SJCRH30 (cell line): ENCODE results near the gene SLC1A7. TPM values are rescaled to one million over a fixed set of nuclear protein-coding genes. Genes with fewer than 3 reads are reported as not detected.

Source experiments
- DNase-seq, 2 experiments: peaks; one replicate each; pipeline ENCODE4 v3.0.0-alpha.2; 2015 to 2020
- H3K27ac ChIP-seq: fragments of 250-450 bp; sonication (Bioruptor Pico); 2 replicates; pipeline ENCODE4 v1.5.1; 2020; ENCODE audit warnings: mild to moderate bottlenecking, moderate library complexity
- H3K27me3 ChIP-seq: fragments of 250-450 bp; sonication (Bioruptor Pico); 2 replicates; pipeline ENCODE4 v1.5.1; 2020; ENCODE audit warnings: mild to moderate bottlenecking, moderate library complexity
- H3K36me3 ChIP-seq: fragments of 250-450 bp; sonication (Bioruptor Pico); 2 replicates; pipeline ENCODE4 v1.5.1; 2020; ENCODE audit warnings: mild to moderate bottlenecking, moderate library complexity
- H3K4me1 ChIP-seq: fragments of 250-450 bp; sonication (Bioruptor Pico); 2 replicates; pipeline ENCODE4 v1.5.1; 2020; ENCODE audit warnings: mild to moderate bottlenecking, moderate library complexity
- H3K4me3 ChIP-seq: fragments of 250-450 bp; sonication (Bioruptor Pico); 2 replicates; pipeline ENCODE4 v1.5.1; 2020; ENCODE audit warnings: mild to moderate bottlenecking, moderate library complexity
- H3K9me3 ChIP-seq: fragments of 250-450 bp; sonication (Bioruptor Pico); replicated peaks from 2 replicates; pipeline ENCODE4 v1.5.1; 2020; ENCODE audit warnings: mild to moderate bottlenecking, moderate library complexity
- total RNA-seq: library from RNA; depleted of rRNA; stranded (reverse); fragments of >200 nt; shearing (Covaris generic); gene quantifications from 2 replicates; pipeline ENCODE4 v1.2.3, GENCODE V29; 2014

The SLC1A7 gene
- total RNA-seq, 1 experiment from 2014 or later = 0.04 TPM

DNA sequence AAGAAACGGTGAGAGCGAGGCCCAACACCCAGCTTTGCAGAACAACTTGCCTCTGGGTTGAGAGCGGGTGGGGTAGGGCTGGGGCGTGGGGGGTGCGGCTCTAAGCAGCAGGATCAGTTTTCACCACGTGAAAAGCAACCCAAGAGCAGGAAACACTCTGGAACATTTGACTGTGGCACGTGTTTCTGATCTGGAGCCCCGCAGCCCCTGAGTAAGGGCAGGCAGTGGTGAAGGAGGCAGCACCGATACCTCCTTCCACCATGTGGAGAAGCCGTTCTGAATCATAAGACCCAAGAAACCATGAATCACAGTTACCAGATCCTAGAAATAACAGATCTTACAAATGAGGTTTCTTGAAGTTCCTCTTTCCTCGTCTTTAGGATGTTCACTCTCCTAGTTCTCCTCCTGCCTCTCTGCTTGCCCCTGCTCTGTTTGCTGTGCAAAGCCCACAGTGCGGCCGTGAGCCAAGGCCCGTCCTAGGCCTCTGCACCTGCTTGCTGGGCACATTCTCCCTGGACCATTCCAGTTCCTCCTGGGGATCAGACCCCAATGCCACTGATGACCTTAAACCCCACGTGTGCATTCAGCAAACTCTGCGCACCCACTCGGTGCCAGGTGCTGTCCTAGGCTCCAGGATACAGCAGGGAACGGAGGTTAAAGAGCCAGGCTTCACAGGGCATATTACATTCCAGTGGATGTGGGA lies 31.9 kb downstream of the SLC1A7 start:
- Histone ChIP-seq H3K27ac (no peak overlapping the region), H3K4me1 (peaks cover 30% of the 10 kb centered on the region)

DNA sequence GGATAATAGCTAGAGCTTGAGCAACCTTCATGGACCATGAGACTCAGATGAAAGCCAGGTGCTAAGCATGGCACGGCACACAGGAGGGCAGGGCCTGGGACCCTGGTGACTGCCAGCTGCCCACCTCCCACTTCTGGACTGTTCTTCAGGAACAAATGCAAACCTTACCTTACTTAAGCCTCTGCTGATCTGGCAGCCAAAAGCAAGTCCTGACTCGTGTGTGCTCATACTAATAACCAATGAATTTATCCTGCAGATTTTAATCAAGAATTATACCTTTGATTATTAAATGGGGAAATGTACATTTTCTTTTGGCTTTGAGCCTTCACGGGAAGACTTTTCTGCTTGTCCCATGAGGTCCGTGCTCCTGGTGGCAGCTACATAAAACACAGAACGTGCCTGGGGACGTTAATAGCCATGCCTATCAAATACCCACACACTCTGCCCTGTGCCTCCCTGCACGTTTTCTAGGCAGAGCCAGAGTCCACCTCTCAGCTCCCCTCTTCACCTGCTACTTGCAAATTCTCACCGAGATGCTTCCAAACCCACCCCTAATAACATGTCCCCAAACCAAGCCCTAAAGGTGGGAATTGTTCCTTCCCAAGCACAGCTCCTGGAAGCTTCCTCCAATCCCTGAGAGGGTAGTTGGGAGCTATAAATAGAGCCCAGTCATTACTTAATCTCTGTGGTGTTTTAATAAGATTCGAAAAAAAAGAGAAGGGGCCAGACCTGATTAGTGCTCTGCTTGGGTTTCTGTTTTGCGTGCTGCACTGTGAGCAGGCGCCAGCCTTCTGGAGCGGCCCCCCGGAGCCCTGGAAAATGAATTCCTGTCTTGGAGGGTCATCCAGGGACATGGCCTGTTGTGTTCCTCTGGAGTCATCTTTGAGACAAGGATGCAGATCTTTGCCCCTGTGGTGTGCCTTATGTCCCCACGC lies 33.5 kb downstream of the SLC1A7 start:
- Histone ChIP-seq H3K27ac (no peak overlapping the region), H3K36me3 (no peaks in the 10 kb centered on the region), H3K4me3 (no peak overlapping the region), H3K9me3 (no peaks in the 10 kb centered on the region), H3K4me1 (peaks cover 34% of the 10 kb centered on the region), H3K27me3 (peaks cover 8% of the 10 kb centered on the region; the same call in 1 of the 2 replicates)
- DNase-seq = no peak

More for the DNA sequence above, 31.9 kb downstream of the SLC1A7 start:
- H3K27me3 ChIP-seq = peaks cover 8% of the 10 kb centered on the region; the same call in 1 of the 2 replicates
- no peaks in the 10 kb centered on the region for H3K36me3 ChIP-seq
- H3K4me3 ChIP-seq = no peak overlapping the region
- DNase-seq = no peak
- H3K9me3 ChIP-seq = no peaks in the 10 kb centered on the region

DNA sequence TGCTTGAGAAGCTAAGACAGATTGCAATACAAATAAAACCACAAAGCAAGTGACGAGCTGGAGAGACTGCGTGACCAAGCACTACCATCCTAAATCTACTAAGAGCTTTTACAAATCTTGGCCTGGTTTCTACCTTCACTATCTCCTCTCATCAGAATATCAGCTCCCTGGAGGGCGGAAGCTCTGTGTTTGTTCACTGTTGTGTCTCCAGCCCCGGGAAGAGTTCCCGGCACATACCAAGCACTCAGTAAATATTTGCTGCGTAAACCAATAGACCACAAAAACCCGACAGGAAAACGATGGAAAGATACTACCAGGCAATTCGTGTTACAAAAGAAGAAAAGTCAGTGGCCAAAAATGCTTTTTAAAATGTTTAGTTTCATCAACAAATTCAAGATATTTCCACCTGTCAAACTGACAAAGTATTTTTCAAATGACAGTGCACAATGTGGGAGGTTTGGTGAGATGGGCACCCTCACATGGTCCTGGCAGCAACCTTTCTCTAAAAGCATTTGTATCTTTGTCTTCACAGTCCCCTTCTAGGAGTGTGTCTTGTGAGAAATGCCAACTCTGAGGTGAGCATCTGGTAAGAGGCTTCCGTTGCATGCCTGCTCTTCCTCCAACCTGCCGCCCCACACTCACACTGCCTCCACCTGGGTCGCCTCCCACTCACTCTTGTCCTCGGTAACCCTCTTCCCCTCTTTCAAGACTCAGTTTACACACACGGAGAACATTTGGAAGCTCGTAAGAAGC lies 34.7 kb downstream of the SLC1A7 start:
- Histone ChIP-seq H3K4me3 (no peak overlapping the region), H3K27me3 (peaks cover 8% of the 10 kb centered on the region; the same call in 1 of the 2 replicates), H3K4me1 (peaks cover 34% of the 10 kb centered on the region), H3K27ac (no peak overlapping the region), H3K9me3 (no peaks in the 10 kb centered on the region), H3K36me3 (no peaks in the 10 kb centered on the region)
- no peak for DNase-seq

DNA sequence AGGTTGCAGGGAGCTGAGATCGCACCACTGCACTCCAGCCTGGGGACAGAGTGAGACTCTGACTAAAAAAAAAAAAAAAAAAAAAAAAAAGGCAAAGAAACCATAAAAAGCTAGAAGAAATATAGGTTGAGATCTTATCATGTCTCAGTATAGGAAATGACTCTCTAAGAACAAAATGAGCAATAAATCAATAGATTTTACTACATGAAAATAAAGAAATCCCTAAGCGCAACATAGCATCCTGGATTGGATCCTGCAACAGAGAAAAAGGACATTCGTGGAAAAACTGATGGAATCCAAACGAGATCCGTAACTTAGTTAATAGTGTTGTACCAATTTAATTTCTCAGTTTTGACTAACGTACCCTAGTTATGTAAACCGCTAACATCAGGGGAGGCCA lies 35.3 kb downstream of the SLC1A7 start:
- Histone ChIP-seq H3K36me3 (no peaks in the 10 kb centered on the region), H3K4me1 (peaks cover 34% of the 10 kb centered on the region), H3K27me3 (peaks cover 8% of the 10 kb centered on the region; the same call in 1 of the 2 replicates), H3K4me3 (no peak overlapping the region), H3K27ac (no peak overlapping the region), H3K9me3 (no peaks in the 10 kb centered on the region)
- no peak for DNase-seq

DNA sequence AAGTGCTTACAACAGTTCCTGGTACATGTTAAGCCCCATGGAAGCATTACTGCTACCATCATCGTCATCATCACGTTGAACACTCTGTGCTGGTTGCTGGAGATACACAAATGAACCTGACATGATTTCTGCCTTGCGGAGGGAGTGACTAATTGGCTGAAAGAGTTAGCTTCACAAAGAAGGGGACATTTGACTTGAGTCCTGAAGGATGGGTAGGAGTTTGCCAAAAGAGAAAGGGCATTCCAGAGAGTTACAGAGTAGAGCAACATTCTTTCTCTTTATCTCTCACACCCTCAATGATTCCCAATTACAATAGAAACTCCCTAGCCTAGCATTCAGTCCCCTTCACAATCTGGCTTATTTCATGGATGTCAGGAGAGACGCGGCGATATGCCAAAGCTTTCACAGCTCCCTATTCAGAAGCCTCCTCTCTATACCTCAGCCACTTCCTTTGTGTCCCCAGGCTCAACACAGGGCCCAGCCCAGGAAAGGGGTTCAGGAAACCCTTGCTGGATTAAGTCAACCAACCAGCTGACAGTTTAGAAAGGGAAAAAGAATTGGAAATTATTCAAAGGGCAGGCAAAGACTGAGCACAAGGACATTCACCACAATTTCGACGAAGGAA lies 38.0 kb downstream of the SLC1A7 start:
- H3K36me3 ChIP-seq = no peaks in the 10 kb centered on the region
- H3K9me3 ChIP-seq = peaks cover 12% of the 10 kb centered on the region; the same call in 1 of the 2 replicates
- H3K27ac ChIP-seq = no peak overlapping the region
- 0 out of 2 replicates have a peak, but pooled peaks cover 4% of the 10 kb centered on the region for H3K27me3 ChIP-seq
- peaks cover 16% of the 10 kb centered on the region for H3K4me1 ChIP-seq
- no peak for DNase-seq
- no peak overlapping the region for H3K4me3 ChIP-seq

DNA sequence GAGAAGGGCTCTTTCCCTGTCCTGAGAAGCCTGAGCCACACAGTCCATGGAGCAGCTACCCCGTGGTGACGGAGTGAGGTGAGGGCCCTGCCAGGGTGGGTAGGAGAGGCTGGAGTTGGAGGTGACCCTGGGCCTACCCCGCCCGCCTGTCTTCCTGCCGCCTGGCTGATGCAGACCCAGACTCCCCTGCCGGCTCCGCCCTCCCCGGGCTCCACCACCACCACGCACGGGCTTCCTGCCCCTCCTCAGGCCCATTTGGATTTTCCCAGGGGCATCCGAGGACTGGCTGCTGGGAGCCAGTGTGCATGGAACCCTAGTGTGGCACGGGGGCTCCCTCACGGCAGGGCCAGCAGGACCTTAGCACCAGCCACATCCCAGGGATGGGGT lies 47.9 kb downstream of the SLC1A7 start:
- no peaks in the 10 kb centered on the region for H3K36me3 ChIP-seq
- no peaks in the 10 kb centered on the region for H3K27me3 ChIP-seq
- no peak overlapping the region for H3K27ac ChIP-seq
- peaks cover 6% of the 10 kb centered on the region for H3K4me1 ChIP-seq
- no peak for DNase-seq
- no peak overlapping the region for H3K4me3 ChIP-seq
- H3K9me3 ChIP-seq = peaks cover 7% of the 10 kb centered on the region; the same call in 1 of the 2 replicates

DNA sequence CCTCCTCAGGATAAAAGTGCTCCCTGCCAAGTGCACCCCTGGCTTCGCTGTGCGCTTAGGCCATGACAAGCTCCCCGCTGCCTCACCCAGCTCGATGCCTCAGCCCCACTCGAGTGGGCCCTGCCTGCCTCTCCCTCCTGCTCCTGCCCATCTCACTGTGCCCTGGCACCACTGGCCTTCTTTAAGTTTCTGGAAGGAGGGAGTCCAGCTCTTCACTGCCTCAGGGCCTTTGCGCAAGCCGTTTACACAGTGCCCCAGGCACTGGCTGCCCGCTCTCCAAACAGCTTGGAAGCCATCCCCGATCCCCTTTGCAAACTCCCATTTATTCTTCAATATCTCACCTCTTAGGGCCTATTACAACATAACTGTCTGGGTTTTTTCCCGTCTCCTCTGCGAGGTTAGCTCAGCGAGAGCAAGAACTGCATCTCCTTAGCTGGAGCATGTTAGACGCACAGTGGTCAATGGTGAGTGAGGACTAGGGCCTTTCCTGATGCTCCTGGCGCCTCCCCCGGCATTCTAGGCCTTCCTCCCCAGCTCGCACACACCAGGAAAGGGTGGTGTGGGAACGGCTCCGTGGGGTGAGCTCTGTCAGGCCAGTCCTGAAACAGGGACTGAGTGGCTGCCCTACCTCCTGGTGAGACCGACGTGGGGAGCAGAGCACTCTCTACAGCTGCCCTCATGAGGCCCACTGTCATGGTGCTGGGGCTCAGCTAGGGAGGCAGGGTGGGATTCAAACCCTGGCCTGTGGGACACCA lies 48.5 kb downstream of the SLC1A7 start:
- H3K4me1 ChIP-seq = peaks cover 12% of the 10 kb centered on the region
- peaks cover 7% of the 10 kb centered on the region; the same call in 1 of the 2 replicates for H3K9me3 ChIP-seq
- no peak overlapping the region for H3K27ac ChIP-seq
- H3K27me3 ChIP-seq = no peaks in the 10 kb centered on the region
- H3K36me3 ChIP-seq = no peaks in the 10 kb centered on the region
- no peak for DNase-seq
- H3K4me3 ChIP-seq = no peak overlapping the region

DNA sequence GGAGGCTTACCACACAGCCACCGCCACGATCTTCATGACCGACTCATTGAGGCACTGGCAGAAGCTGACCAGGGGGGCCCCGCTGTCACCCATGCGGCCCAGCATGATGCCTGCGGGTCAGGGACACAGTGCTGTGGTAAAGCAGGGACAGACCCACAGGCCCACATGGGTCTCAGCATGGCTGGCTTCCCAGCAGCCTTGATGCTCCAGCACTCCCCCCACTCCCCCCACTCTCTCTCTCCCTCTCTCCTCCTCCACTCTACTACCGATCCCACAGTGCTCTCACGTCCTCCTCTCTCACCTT lies 49.0 kb downstream of the SLC1A7 start:
- Histone ChIP-seq H3K27me3 (no peaks in the 10 kb centered on the region), H3K9me3 (peaks cover 7% of the 10 kb centered on the region; the same call in 1 of the 2 replicates), H3K4me1 (peaks cover 17% of the 10 kb centered on the region), H3K27ac (no peak overlapping the region), H3K36me3 (no peaks in the 10 kb centered on the region), H3K4me3 (no peak overlapping the region)
- no peak for DNase-seq

DNA sequence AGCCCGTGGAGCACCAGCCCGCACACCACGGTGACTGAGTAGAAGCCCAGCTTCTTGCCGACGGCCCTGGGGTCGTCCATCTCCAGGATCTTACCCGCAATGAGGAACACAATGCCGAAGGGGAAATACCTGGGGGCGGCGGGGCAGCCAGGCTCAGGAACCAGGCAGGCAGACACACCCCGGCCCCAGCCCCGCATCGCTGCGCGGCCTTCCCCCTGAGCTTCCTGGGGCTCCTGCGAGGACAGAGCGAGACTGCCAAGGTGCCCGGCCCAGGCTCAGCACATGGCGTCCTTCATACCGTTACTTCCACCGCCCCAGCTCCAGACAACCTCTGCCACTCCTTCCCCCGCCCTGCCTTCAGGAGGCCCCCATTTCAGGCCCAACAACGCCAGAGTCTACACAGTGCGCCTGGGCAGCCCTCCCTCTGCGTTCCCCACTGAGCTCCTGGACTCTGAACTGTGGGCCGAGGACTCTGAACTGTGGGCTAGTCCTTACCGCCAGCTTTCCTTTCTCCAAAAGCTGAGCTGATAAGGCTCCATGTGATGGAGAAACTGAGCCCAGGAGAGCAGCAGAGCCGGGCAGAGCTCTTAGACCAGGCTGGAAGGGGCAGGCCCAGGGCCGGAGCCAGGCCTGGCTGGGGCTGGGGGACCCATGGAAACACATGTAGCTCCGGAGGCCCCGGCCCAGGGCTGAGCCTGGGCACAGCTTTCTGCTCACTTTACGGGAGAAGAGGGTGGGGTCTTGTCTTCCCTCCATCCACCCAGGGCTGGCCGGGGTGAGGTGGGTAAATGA lies 49.6 kb downstream of the SLC1A7 start:
- Histone ChIP-seq H3K9me3 (peaks cover 7% of the 10 kb centered on the region; the same call in 1 of the 2 replicates), H3K4me1 (peaks cover 21% of the 10 kb centered on the region), H3K36me3 (no peaks in the 10 kb centered on the region), H3K4me3 (no peak overlapping the region), H3K27ac (no peak overlapping the region), H3K27me3 (no peaks in the 10 kb centered on the region)
- DNase-seq = no peak

DNA sequence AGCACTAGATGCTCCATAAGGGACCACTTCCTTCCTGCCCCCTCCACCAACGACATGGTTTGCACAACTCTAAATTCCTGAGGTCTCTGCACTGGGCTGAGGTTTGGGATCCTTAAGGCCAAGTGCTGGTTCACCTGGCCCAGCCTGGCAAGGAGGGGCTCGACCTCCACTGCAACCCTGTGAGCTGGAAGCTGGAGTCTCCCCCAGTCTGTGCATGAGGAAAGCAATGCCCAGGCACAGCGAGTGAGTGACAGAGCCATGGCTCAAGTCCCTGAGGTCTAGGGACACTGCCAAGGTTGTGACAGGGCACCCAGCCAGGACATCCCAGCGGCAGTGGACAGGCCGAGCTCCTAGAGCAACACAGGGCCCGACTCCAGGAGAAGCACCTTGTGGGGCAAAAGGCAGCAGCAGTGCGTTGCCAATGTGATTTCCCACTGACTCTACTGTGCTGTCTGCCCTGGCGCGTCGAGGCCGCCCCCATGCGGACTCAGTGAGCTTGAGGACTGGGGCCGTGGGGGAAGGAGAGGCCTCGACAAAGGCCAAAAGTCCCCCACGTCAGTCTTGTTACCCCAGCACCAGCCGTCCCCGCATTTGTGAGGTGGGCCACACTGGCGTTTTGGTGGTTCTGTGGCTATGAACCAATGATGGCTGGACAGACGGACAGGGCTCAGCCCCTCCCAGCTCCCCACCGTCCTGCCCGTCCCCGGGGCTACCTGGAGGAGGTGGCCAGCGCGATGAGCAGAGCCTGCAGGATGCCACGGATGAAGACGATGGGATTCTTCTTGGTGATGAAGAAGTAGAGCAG lies 50.4 kb downstream of the SLC1A7 start:
- Histone ChIP-seq H3K27ac (no peak overlapping the region), H3K36me3 (no peaks in the 10 kb centered on the region), H3K4me3 (no peak overlapping the region), H3K4me1 (peaks cover 29% of the 10 kb centered on the region), H3K27me3 (no peaks in the 10 kb centered on the region), H3K9me3 (peaks cover 7% of the 10 kb centered on the region; the same call in 1 of the 2 replicates)
- no peak for DNase-seq

DNA sequence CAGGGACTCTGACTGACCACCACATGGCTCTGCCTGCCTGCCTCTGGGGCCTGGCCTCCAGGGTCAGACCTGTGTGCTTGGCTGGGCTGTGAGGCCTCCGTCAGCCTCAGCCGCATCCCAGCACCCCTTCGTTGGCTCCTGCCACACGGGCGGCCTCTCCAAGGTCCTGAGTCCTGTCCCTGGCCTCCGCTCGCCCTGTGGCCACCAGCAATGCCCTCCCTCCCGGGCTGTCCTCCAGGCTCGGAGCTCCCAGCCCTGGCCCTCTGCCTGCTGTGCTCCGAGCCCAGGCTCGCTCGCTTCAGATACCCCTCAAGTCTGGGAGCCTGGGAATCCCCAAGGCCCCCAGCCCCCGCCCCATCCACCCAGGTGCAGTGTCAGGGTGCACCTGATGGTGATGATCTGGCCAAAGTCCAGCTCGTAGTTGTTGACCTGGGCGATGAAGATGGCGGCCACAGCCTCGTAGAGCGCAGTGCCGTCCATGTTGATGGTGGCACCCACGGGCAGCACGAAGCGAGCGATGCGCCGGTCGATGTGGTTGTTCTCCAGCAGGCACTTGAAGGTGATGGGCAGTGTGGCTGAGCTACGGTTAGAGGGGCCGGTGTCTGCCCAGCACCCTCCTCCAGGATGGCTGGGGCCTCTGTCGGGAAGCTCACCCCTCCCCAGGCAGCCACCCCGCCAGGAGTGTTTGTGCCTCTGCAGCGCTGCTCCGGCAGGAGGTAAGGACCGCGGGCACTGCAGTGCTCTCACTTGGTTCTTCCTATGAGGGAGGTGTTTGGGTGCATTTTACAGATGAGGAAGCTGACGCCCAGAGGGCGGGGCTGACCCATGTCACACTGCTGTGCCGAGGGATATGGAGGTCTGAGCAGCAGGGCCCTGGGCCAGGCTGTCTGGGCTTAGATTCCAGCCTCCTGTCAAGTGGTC lies 52.0 kb downstream of the SLC1A7 start:
- peaks cover 32% of the 10 kb centered on the region for H3K4me1 ChIP-seq
- no peaks in the 10 kb centered on the region for H3K9me3 ChIP-seq
- H3K27me3 ChIP-seq = no peaks in the 10 kb centered on the region
- no peak overlapping the region for H3K27ac ChIP-seq
- no peak overlapping the region for H3K4me3 ChIP-seq
- no peaks in the 10 kb centered on the region for H3K36me3 ChIP-seq
- no peak for DNase-seq
